Activated T-cell treated with anti-CD3 and anti-CD28 coated beads, Interleukin-2, amount 50 U/mL, for 72 hours (primary cell): ENCODE data around the gene OR9A4. TPM values are rescaled to one million over a fixed set of nuclear protein-coding genes. Genes with fewer than 3 reads are reported as not detected.
A peak's percentile ranks its signal among the peaks of the same experiment; 100 is the strongest.

Source experiments
- ATAC-seq, 2 donors: fragments of 150-1000 bp; cut with Tn5 transposase; replicated peaks in 1 of 2; 2 replicates each; pipeline ENCODE4 v1.10.0; 2021; ENCODE audit warnings: moderate library complexity in 2 of 2, mild to moderate bottlenecking in 1 of 2
- DNase-seq, 2 donors: peaks; one replicate each; pipeline ENCODE4 v3.0.0; 2021 to 2022; ENCODE audit warnings: mixed read lengths in 1 of 2
- H3K27ac Mint-ChIP-seq: one replicate; pipeline ENCODE4 v1.8.0; 2022; ENCODE audit warnings: mild to moderate bottlenecking, moderate library complexity, mixed read lengths
- H3K27me3 Mint-ChIP-seq: one replicate; pipeline ENCODE4 v1.8.0; 2022; ENCODE audit warnings: low read depth, mixed read lengths
- H3K36me3 Mint-ChIP-seq, 2 donors: one replicate each; pipeline ENCODE4 v1.8.0; 2022; ENCODE audit warnings: mixed read lengths in 2 of 2, mild to moderate bottlenecking in 1 of 2; ENCODE audit not compliant: insufficient read depth in 2 of 2
- H3K4me1 Mint-ChIP-seq: one replicate; pipeline ENCODE4 v1.8.0; 2022; ENCODE audit warnings: low read depth, mixed read lengths
- H3K4me3 Mint-ChIP-seq, 2 donors: one replicate each; pipeline ENCODE4 v1.8.0; 2022; ENCODE audit warnings: mild to moderate bottlenecking in 2 of 2, mixed read lengths in 2 of 2, moderate library complexity in 2 of 2
- H3K9me3 Mint-ChIP-seq, 2 donors: one replicate each; pipeline ENCODE4 v1.8.0; 2022; ENCODE audit warnings: mixed read lengths in 2 of 2
- total RNA-seq, 2 donors: library from RNA; stranded (reverse); gene quantifications; one replicate each; pipeline ENCODE4 v1.2.3, GENCODE V29; 2022

Gene OR9A4
- total RNA-seq, 2 donors from 2014 or later: not detected

DNA sequence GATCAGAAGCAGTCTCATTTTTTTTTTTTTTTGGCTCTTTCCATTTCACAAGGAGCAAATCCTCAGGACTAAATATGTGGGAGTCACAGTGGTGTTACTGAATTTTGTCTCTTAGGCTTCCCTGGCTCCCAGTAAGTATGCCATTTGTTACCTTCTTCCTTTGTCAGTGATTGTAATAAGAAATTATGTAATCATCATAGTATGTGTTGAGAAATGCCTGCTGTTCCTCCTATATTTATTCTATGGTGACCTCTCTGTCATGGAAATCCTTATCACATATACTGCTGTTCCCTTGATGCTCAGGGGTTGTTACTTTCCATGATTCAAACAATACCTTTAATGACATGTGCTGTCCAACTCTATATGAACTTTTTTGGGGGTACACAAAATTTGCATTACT, 4.8 kb upstream of the OR9A4 start:
- no peak for DNase-seq
- no peaks in the 10 kb centered on the region for H3K36me3 Mint-ChIP-seq
- peak overlapping the region; percentile 22 for H3K27ac Mint-ChIP-seq
- ATAC-seq: no peak
- no peaks in the 10 kb centered on the region for H3K27me3 Mint-ChIP-seq
- no peak overlapping the region for H3K4me3 Mint-ChIP-seq
- H3K4me1 Mint-ChIP-seq: no peaks in the 10 kb centered on the region
- peaks cover 0 to 2% of the 10 kb centered on the region in 2 donors for H3K9me3 Mint-ChIP-seq

DNA sequence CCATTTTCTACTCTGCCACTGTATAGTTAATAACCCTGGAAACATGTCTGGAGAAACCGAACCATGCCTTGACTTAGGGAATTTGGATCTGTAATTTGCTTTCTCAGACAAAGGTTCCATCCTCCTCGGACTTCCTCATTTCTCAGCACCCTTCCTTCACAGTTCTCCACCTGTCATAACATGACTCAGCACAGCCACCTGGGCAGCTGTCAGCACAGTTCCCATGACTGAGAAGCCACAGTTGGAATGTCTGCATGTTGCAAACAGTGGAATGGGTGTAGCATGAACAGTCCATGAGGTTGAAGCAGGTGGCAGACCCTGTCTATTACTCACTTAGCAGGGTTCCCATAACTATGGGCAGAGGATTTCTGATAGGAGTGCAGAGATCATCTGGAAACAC, 634 bp upstream of the OR9A4 start:
- Mint-ChIP-seq H3K36me3 (no peaks in the 10 kb centered on the region), H3K9me3 (peaks cover 0 to 2% of the 10 kb centered on the region in 2 donors), H3K27me3 (no peaks in the 10 kb centered on the region), H3K4me3 (no peak overlapping the region), H3K4me1 (no peaks in the 10 kb centered on the region), H3K27ac (no peak overlapping the region)
- DNase-seq (no peak), ATAC-seq (no peak)

DNA sequence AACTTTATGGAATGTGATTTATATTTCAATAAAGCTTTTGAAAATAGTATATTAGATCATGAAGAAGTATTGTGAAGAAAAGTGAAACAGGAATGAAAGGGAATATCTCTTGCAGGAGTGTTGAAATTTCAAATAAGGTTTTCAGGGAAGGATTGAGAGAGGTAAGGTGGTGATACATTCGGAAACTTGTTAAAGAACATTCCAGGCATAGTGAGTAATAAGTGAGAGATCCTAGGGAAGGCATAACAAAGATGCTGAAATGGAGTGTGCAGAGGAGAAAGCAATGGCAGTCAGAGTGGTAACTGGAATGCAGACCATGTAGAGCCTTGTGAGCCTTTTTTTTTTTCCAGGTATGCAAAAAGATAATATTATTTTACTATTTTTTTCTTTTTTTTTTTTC, 4.1 kb downstream of the OR9A4 start:
- Mint-ChIP-seq H3K27me3 (no peaks in the 10 kb centered on the region), H3K36me3 (no peaks in the 10 kb centered on the region), H3K27ac (no peak overlapping the region), H3K9me3 (no peaks in the 10 kb centered on the region), H3K4me3 (no peak overlapping the region), H3K4me1 (no peaks in the 10 kb centered on the region)
- DNase-seq (no peak), ATAC-seq (no peak)

DNA sequence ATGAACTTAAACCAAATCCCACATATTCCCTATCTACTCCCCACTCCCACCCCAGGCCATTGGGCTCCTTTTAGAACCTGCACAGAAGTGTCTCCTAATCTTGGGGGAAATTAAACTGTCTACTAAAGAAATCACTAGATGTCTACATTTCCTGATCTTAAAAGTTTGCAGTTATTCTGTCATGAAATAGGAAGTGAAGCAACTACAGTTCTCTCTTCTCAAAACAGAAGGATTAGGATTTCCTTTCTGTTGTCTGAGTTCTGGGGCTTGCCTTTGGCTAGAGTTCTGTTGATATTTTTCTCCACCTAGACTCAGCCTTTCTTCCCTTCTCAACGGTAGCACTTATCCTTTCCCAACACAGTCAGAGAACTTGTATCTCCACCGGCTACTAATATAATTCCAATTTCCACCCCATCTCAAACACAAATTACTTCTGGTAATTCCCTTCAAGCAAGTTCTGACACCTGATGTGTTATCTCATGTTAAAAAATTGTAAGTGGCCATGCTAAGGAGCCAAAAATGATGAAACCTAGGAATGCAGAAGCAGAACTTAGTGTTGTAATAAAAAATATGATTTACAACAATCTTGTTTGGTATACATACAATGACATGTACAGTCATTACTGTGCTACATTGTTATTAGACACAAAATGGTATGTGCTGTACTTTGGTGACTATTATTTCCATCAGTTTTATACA, 12.1 kb downstream of the OR9A4 start:
- no peak overlapping the region for H3K27ac Mint-ChIP-seq
- no peaks in the 10 kb centered on the region for H3K4me1 Mint-ChIP-seq
- H3K36me3 Mint-ChIP-seq: peaks cover 0 to 3% of the 10 kb centered on the region in 2 donors
- no peak overlapping the region for H3K4me3 Mint-ChIP-seq
- DNase-seq: no peak
- peaks cover 0 to 2% of the 10 kb centered on the region in 2 donors for H3K9me3 Mint-ChIP-seq
- H3K27me3 Mint-ChIP-seq: no peaks in the 10 kb centered on the region
- ATAC-seq: no peak

DNA sequence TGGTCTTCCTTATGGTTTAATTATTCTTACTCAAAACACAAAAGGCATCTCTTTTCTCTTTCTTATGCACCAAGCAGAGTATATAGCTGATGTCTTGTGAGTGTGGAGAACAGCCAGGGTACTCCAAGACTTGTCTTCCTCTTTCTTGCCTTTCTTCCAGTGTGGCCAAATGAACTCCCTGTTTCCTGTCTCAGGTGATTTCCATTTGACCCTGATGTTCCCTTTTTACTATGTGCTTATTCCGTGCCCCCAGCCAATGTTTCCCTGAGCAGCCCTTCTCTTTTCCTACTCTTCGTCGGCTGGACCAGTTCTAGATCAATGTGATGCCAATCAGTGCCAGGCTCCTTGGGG, 12.6 kb downstream of the OR9A4 start:
- no peaks in the 10 kb centered on the region for H3K4me1 Mint-ChIP-seq
- H3K4me3 Mint-ChIP-seq: no peak overlapping the region
- peaks cover under 1% of the 10 kb centered on the region for H3K27me3 Mint-ChIP-seq
- H3K9me3 Mint-ChIP-seq: peaks cover 0 to 2% of the 10 kb centered on the region in 2 donors
- peaks cover 0 to 3% of the 10 kb centered on the region in 2 donors for H3K36me3 Mint-ChIP-seq
- H3K27ac Mint-ChIP-seq: no peak overlapping the region
- no peak for DNase-seq
- no peak for ATAC-seq

DNA sequence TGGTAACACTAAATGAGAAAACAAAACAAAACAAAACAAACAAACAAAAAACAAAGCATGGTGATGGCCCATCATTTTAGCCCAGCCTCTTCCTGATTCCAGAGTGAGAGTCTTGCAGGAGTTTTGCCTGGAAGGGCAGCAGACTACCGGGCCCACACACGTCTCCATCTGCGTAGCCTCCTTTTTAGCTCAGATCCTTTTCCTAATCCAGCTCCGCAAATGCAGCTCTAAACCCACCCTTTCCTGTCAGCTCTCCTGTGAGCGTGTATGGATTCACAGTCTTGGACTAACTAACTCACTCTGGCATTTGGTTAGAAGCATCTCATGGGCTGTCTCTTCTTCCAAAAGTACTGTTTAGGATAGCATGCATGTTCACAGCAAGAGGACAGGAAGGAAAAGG, 14.0 kb downstream of the OR9A4 start:
- Mint-ChIP-seq H3K27ac (no peak overlapping the region), H3K36me3 (peaks cover 0 to 3% of the 10 kb centered on the region in 2 donors), H3K4me3 (no peak overlapping the region), H3K9me3 (peaks cover 0 to 7% of the 10 kb centered on the region in 2 donors), H3K4me1 (no peaks in the 10 kb centered on the region), H3K27me3 (peaks cover 6% of the 10 kb centered on the region)
- ATAC-seq: no peak
- no peak for DNase-seq

DNA sequence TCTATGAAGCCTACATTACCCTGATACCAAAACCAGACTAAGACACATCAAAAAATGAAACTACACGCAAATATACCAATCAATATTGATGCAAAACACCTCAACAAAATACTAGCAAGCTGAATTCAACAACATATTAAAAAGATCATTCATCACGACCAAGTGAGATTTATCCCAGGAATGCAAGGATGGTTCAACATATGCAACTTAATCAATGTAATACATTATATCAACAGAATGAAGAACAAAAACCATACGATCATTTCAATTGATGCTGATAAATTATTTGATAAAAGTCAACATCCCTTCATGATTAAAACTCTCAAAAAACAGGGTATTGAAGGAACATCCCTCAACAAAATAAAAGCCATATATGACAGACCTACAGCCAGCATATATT, 24.9 kb downstream of the OR9A4 start:
- ATAC-seq (no peak), DNase-seq (no peak)
- no peak overlapping the region for H3K4me3 Mint-ChIP-seq
- H3K36me3 Mint-ChIP-seq: peaks cover 4 to 8% of the 10 kb centered on the region in 2 donors
- no peak overlapping the region for H3K27ac Mint-ChIP-seq
- H3K27me3 Mint-ChIP-seq: no peaks in the 10 kb centered on the region
- no peaks in the 10 kb centered on the region for H3K4me1 Mint-ChIP-seq
- H3K9me3 Mint-ChIP-seq: peaks cover 0 to 15% of the 10 kb centered on the region in 2 donors

DNA sequence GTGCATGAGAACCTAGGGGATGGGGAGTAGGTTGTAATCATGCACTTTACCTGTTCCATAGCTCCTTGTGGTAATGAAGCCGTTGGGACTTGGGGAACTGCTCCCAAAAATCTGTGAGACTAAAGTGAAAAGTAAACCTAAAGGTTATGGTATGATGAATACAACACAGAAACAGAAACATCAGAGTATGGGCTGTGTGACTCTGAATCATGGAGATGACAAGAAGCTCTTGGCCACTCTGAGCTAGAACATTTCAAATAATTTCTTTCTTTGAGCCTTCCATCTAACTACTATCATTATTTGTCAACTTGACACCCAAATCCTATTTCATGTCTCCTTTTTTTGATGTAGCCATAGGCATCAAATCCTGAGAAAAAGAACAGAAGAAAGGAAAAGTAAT, 27.6 kb downstream of the OR9A4 start:
- H3K4me3 Mint-ChIP-seq: no peak overlapping the region
- no peaks in the 10 kb centered on the region for H3K27me3 Mint-ChIP-seq
- DNase-seq: no peak

DNA sequence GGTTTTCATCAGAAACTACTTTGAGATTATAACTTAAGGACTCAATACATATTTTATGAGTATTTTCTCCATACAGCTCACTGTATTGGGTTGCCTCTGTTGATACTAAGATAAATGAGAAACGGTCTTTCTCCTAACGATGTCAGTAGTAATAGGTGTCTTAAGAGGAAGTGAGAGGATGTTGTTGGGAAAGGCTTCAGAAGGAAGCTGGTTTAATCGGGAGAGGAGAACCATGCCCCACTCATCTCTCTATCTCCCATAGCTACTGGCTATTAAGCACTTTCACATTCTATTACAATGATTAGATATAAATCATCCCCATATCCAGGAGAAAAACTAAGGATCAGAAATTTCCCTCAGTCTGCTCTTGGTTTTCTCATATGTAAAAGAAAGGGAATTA, 28.6 kb downstream of the OR9A4 start:
- no peak overlapping the region for H3K4me3 Mint-ChIP-seq
- H3K27me3 Mint-ChIP-seq: no peaks in the 10 kb centered on the region
- H3K9me3 Mint-ChIP-seq: peaks cover 0 to 8% of the 10 kb centered on the region in 2 donors
- no peak for DNase-seq
- no peaks in the 10 kb centered on the region for H3K4me1 Mint-ChIP-seq
- H3K36me3 Mint-ChIP-seq: peaks cover 3 to 8% of the 10 kb centered on the region in 2 donors
- ATAC-seq: no peak
- H3K27ac Mint-ChIP-seq: no peak overlapping the region

More for the DNA sequence above, 27.6 kb downstream of the OR9A4 start:
- Mint-ChIP-seq H3K9me3 (peaks cover 0 to 12% of the 10 kb centered on the region in 2 donors), H3K27ac (no peak overlapping the region), H3K4me1 (no peaks in the 10 kb centered on the region), H3K36me3 (peaks cover 4 to 8% of the 10 kb centered on the region in 2 donors)
- no peak for ATAC-seq

DNA sequence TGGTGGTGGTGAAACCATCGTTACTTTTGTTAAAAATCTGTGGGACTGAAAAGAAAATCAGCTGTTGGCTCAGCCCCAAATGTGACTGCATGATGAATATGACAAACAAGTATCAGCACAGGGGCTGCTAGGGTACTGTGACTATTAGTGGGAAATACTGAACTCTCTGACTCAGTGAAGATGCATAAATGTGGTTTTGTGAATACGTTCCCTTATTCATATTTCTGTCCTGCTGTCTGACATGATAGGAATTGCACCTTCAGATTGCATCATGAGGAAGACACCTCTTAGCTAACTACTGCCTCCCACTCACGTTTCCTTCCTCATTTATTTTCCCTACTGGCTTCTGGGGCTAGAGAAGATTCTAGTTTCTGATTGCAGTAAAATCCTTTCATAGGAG, 29.2 kb downstream of the OR9A4 start:
- Mint-ChIP-seq H3K4me1 (no peaks in the 10 kb centered on the region), H3K27ac (no peak overlapping the region), H3K27me3 (no peaks in the 10 kb centered on the region), H3K9me3 (peaks cover 0 to 8% of the 10 kb centered on the region in 2 donors), H3K36me3 (peaks cover 3 to 5% of the 10 kb centered on the region in 2 donors), H3K4me3 (no peak overlapping the region)
- peak; percentile 61 to 65 for ATAC-seq
- DNase-seq: no peak

DNA sequence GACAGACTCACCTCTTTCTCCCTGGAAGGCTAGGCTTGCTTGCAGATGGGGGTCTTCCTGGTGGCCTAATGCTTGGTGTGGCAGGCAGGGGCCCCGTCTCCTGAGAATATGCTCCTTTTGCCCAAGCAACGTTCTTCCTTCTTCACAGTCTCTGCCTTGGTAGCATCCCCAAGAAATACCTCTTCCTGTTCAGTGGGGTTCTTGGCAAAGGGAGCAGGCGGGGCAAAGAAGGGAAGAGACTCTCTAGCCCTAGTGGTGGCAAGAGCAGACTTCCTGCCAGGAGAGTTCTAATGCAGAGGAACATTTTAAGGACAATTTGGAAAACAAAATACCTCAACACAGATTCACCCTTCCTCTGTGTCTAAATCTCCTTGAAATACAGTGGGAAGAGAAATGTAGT, 30.6 kb downstream of the OR9A4 start, which contains the start of gene CLEC5A:
Gene CLEC5A, minus strand, starts transcription at position 179 of the 400 bp plus-strand sequence. CDS start 682 bp downstream, outside the sequence.
- Mint-ChIP-seq H3K27me3 (no peaks in the 10 kb centered on the region), H3K4me3 (no peak within 1 kb of the TSS), H3K36me3 (no peaks in the 10 kb centered on the region), H3K9me3 (no peaks in the 10 kb centered on the region), H3K4me1 (no peaks in the 10 kb centered on the region), H3K27ac (no peak within 1 kb of the TSS)
- DNase-seq (no peak), ATAC-seq (no peak)

DNA sequence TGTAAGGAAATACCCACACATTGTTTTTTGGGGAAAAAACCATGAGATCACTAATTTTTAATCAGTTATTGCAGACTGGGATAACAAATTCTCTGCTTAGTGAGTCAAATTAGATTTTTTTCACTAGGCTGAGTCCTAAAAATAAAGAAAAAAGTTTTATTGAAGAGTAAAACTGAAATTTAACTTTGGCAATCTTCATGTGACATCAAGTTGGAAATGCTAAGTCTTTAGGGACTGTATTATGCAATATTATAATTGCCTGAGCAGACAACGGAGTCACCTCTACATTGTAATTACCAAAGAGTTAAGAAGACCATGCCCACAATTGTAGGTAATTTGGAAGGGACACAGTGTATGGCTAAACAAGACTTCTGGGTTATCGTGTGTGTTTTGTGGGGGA, 32.8 kb downstream of the OR9A4 start:
- Mint-ChIP-seq H3K27me3 (no peaks in the 10 kb centered on the region), H3K27ac (no peak overlapping the region), H3K36me3 (no peaks in the 10 kb centered on the region), H3K4me1 (no peaks in the 10 kb centered on the region), H3K4me3 (no peak overlapping the region), H3K9me3 (no peaks in the 10 kb centered on the region)
- DNase-seq (no peak), ATAC-seq (no peak)

DNA sequence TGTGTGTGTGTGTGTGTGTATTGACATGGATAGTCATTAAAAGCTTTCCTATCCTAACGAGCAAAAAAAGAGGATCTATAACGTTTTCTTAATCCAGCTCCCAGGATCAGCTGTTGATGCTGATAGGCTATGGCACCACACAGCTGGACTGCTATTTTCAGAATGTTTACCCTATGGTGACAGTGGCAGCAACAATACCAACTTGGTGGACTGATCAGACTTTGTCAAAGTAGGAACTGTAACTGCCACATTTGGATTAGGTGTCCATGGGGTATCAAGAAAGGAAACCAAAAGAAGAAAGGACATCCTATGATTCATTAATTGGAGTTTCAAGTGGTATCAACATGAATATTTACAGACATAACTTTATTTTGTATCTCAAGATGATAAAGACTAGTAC, 33.3 kb downstream of the OR9A4 start:
- Mint-ChIP-seq H3K4me3 (no peak overlapping the region), H3K36me3 (no peaks in the 10 kb centered on the region), H3K27me3 (no peaks in the 10 kb centered on the region), H3K4me1 (no peaks in the 10 kb centered on the region), H3K9me3 (no peaks in the 10 kb centered on the region), H3K27ac (no peak overlapping the region)
- DNase-seq: no peak
- no peak for ATAC-seq

DNA sequence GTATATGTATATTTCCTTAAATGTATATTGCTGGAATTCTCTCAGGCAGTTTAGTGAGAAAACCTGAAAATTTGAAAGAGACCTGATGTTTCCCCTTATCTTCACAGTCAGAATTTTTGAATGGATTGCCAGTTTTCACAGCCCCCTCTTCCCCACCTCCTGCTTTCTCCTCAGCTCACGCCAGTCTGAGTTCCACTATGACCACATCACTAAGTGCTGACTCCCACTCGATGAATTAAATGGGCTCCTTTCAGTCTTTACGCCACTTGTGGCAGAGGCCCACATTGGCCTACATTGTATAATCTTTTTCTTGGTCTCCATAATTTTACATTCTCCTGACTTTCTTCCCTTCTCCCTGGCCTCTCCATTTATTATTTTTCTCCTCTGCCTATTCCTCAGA, 33.7 kb downstream of the OR9A4 start:
- Mint-ChIP-seq H3K36me3 (no peaks in the 10 kb centered on the region), H3K9me3 (no peaks in the 10 kb centered on the region), H3K27me3 (no peaks in the 10 kb centered on the region), H3K27ac (no peak overlapping the region), H3K4me1 (no peaks in the 10 kb centered on the region), H3K4me3 (no peak overlapping the region)
- no peak for ATAC-seq
- DNase-seq: no peak
